Karpas-422 (cell line): ENCODE data around the gene NTHL1. TPM values are rescaled to one million over a fixed set of nuclear protein-coding genes. Genes with fewer than 3 reads are reported as not detected.

Experiments
- DNase-seq: peaks from one replicate; pipeline ENCODE4 v3.0.0-alpha.2; 2015
- H2AFZ ChIP-seq: fragments of 200-600 bp; sonication (generic); 2 replicates; pipeline ENCODE4 v1.6.1; 2014; ENCODE audit warnings: antibody characterized with exemption, low read length, mixed read lengths
- H3K27ac ChIP-seq: fragments of 200-600 bp; sonication (generic); 2 replicates; pipeline ENCODE4 v1.5.1; 2014; ENCODE audit warnings: mild to moderate bottlenecking, low read length, moderate library complexity
- H3K27me3 ChIP-seq: fragments of 200-600 bp; sonication (generic); 2 replicates; pipeline ENCODE4 v1.6.1; 2014; ENCODE audit warnings: low read length, mixed read lengths
- H3K36me3 ChIP-seq: fragments of 200-600 bp; sonication (generic); 2 replicates; pipeline ENCODE4 v1.6.1; 2014; ENCODE audit warnings: low read length, mixed read lengths; ENCODE audit not compliant: insufficient read depth
- H3K4me1 ChIP-seq: fragments of 200-600 bp; sonication (generic); 2 replicates; pipeline ENCODE4 v1.6.1; 2014; ENCODE audit warnings: mild to moderate bottlenecking, low read length, mixed read lengths
- H3K4me2 ChIP-seq: fragments of 200-600 bp; sonication (generic); 2 replicates; pipeline ENCODE4 v1.6.1; 2014; ENCODE audit warnings: low read length, low read depth, mild to moderate bottlenecking; ENCODE audit not compliant: poor library complexity, severe bottlenecking
- H3K4me3 ChIP-seq: fragments of 200-600 bp; sonication (generic); 2 replicates; pipeline ENCODE4 v1.5.1; 2014; ENCODE audit warnings: mild to moderate bottlenecking, antibody characterized with exemption, low read length, mixed read lengths
- H3K79me2 ChIP-seq: fragments of 200-600 bp; sonication (generic); 2 replicates; pipeline ENCODE4 v1.6.1; 2014; ENCODE audit warnings: mild to moderate bottlenecking, low read length, mixed read lengths
- H3K9ac ChIP-seq: fragments of 200-600 bp; sonication (generic); 2 replicates; pipeline ENCODE4 v1.6.0; 2014; ENCODE audit warnings: low read length
- H3K9me2 ChIP-seq: fragments of 200-600 bp; sonication (generic), shearing (Covaris generic); replicated peaks from 2 replicates; pipeline ENCODE4 v1.6.0; 2014; ENCODE audit warnings: mild to moderate bottlenecking, low read length, moderate library complexity; ENCODE audit not compliant: insufficient read depth
- H3K9me3 ChIP-seq: fragments of 300-700, 200-600 bp; sonication (generic); 2 replicates; pipeline ENCODE4 v1.6.1; 2014; ENCODE audit warnings: low read length, mixed read lengths
- H4K20me1 ChIP-seq: fragments of 200-600 bp; sonication (generic); 2 replicates; pipeline ENCODE4 v1.6.1; 2014; ENCODE audit warnings: mild to moderate bottlenecking, antibody characterized with exemption, low read length, low read depth; ENCODE audit not compliant: insufficient read depth
- total RNA-seq: library from RNA; depleted of rRNA; stranded (reverse); fragments of >200 nt; shearing (Covaris generic); gene quantifications from 2 replicates; pipeline ENCODE4 v1.2.3, GENCODE V29; 2014; ENCODE audit warnings: low replicate concordance

The NTHL1 gene
- total RNA-seq, 1 experiment from 2014 or later: 23.2 TPM

DNA sequence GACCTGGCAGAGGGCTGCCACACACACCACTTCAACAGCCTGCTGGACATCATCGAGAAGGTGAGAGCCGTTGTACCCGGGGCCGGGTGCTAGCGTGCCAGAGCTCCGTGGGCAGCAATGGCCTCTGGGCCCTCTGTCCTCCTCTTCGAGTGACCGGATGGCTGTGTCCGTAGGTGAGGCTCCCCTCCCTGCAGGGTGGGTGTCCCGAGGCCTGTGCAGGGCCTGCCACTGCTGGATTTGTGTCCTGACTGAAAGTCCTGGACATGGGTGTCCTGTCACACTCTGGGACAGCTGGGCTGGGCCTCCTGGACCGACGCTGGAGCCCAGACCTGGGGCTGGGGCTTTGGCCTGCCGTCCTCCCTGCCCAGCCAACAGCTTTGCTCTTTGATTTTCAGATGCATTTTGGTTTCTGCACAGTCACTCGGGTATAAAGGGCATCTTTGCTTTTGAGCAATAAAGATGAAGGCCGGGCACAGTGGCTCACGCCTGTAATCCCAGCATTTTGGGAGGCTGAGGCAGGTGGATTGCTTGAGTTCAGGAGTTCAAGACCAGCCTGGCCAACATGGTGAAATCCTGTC is 16.8 kb upstream of the NTHL1 start:
- Histone ChIP-seq H3K9me2 (no peaks in the 10 kb centered on the region), H2AFZ (no peak overlapping the region), H3K4me1 (no peaks in the 10 kb centered on the region), H3K27ac (no peak overlapping the region), H3K9ac (no peak overlapping the region), H3K9me3 (no peaks in the 10 kb centered on the region), H3K27me3 (no peaks in the 10 kb centered on the region), H3K4me2 (no peak overlapping the region), H3K79me2 (no peaks in the 10 kb centered on the region), H3K4me3 (no peak overlapping the region), H4K20me1 (no peaks in the 10 kb centered on the region), H3K36me3 (peaks cover 5% of the 10 kb centered on the region; the same call in 1 of the 2 replicates)
- DNase-seq: no peak

DNA sequence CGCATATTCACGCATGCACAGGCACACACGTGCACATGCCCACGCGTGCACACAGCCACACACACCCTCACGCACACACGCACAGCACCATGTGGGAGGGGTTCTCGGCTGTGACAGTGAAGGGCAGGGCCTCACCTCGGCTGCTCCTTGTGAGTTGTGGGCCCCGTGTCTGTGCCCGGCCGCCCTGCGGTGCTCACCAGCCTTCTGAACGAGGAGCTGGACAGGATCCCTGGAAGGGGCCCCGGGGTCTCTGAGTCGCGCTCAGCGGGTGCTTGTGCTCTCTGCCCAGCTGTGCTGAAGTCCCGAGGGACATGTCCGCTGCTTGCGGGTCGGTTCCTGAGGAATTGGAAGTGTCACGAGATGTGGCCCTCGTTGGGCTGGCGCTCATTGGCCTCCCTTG is 16.2 kb upstream of the NTHL1 start:
- Histone ChIP-seq H3K27ac (no peak overlapping the region), H3K9ac (no peak overlapping the region), H3K4me3 (no peak overlapping the region), H3K9me3 (no peaks in the 10 kb centered on the region), H3K36me3 (peaks cover 5% of the 10 kb centered on the region; the same call in 1 of the 2 replicates), H4K20me1 (no peaks in the 10 kb centered on the region), H3K9me2 (no peaks in the 10 kb centered on the region), H3K79me2 (no peaks in the 10 kb centered on the region), H3K4me1 (no peaks in the 10 kb centered on the region), H3K27me3 (no peaks in the 10 kb centered on the region), H3K4me2 (no peak overlapping the region), H2AFZ (no peak overlapping the region)
- DNase-seq: no peak

DNA sequence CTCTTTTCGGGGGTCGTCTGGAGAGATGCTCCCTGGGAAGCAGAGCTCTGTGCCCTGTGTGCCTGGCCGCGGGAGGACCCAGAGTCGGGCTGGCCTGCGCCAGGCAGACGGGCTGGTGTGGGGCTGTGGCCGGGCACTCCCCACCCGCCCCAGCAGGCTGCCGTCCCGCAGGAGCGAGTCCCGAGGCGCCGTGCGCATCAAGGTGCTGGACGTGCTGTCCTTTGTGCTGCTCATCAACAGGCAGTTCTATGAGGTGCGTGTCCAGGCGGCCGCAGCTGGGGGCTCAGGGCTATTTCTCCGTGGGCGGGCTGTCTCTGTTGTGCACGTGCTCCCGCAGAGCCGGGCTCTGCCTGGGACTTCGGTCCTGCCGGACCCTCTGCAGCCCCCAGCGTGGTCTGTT is 15.2 kb upstream of the NTHL1 start:
- Histone ChIP-seq H3K4me2 (no peak overlapping the region), H3K9me3 (no peaks in the 10 kb centered on the region), H3K9ac (no peak overlapping the region), H3K9me2 (no peaks in the 10 kb centered on the region), H3K27ac (no peak overlapping the region), H3K27me3 (no peaks in the 10 kb centered on the region), H3K79me2 (no peaks in the 10 kb centered on the region), H3K4me1 (no peaks in the 10 kb centered on the region), H4K20me1 (no peaks in the 10 kb centered on the region), H3K4me3 (no peak overlapping the region), H3K36me3 (peaks cover 5% of the 10 kb centered on the region; the same call in 1 of the 2 replicates), H2AFZ (no peak overlapping the region)
- no peak for DNase-seq

DNA sequence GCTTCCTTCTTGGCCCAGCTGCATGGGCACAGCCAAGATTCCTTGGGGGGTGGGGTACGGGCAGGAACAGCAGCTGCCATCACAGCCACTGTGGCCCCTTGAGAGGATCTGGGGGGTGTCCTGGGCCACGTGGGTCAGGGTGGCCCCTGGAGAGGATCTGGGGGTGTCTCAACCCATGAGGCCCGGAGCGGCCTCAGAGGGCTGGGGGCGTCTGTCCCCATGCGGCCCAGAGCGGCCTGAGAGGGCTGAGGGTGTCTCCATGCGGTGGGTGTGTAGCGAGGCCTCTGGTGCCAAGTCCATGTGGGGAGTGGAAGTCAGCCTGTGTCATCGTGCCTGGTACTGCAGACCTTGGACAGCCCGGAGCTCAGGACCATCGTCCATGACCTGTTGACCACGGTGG is 13.9 kb upstream of the NTHL1 start:
- Histone ChIP-seq H3K36me3 (peaks cover 5% of the 10 kb centered on the region), H3K9ac (no peak overlapping the region), H3K4me1 (no peaks in the 10 kb centered on the region), H3K4me3 (no peak overlapping the region), H3K79me2 (no peaks in the 10 kb centered on the region), H3K4me2 (no peak overlapping the region), H3K9me3 (no peaks in the 10 kb centered on the region), H3K9me2 (no peaks in the 10 kb centered on the region), H3K27me3 (no peaks in the 10 kb centered on the region), H3K27ac (no peak overlapping the region), H4K20me1 (no peaks in the 10 kb centered on the region), H2AFZ (no peak overlapping the region)
- no peak for DNase-seq

DNA sequence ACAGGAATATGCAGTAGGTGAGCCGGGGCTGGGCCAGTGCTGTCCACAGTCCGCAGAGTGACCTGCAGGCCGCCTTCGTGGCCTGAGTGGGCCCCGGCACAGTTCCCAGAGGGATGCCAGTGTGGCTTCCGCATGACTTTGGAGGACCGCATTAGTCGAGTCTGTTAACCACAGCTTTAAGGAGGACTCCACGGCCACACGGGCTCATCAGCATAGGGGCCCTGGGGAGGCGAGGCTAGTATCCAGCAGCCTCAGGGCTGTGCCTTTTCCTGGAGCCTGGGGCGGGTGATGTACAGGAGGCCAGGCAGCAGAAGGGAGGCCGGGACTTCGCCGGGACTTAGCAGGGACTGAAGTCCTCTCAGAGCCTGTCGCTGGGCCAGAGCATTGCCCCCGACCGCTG is 13.4 kb upstream of the NTHL1 start:
- Histone ChIP-seq H3K9ac (no peak overlapping the region), H3K27ac (no peak overlapping the region), H3K36me3 (peaks cover 1% of the 10 kb centered on the region), H2AFZ (no peak overlapping the region), H3K9me3 (no peaks in the 10 kb centered on the region), H3K4me2 (no peak overlapping the region), H4K20me1 (no peaks in the 10 kb centered on the region), H3K9me2 (no peaks in the 10 kb centered on the region), H3K79me2 (no peaks in the 10 kb centered on the region), H3K4me1 (no peaks in the 10 kb centered on the region), H3K27me3 (no peaks in the 10 kb centered on the region), H3K4me3 (no peak overlapping the region)
- DNase-seq: no peak

DNA sequence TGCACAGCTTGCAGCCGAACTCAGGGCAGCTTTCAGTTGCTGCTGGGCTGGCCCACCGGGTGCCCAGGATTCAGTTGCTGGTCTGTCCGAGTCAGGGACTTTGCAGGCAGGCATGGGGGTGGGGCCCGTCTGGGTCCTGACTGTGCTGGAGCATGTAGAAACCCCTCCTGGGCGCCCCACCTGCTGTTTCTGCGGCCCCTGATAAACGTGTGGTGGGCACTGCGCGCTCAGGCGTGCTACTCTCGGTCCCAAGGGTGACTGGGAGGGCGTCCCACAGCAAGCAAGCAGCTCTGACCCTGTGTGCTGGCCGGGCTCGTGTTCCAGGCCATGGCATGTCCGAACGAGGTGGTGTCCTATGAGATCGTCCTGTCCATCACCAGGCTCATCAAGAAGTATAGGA is 12.7 kb upstream of the NTHL1 start:
- no peak for DNase-seq
- no peaks in the 10 kb centered on the region for H3K9me3 ChIP-seq
- no peaks in the 10 kb centered on the region for H3K27me3 ChIP-seq
- no peak overlapping the region for H2AFZ ChIP-seq
- no peaks in the 10 kb centered on the region; the same call in 1 of the 2 replicates for H3K36me3 ChIP-seq
- no peaks in the 10 kb centered on the region for H3K4me1 ChIP-seq
- no peaks in the 10 kb centered on the region for H4K20me1 ChIP-seq
- no peak overlapping the region for H3K9ac ChIP-seq
- no peak overlapping the region for H3K4me2 ChIP-seq
- H3K79me2 ChIP-seq: no peaks in the 10 kb centered on the region
- H3K27ac ChIP-seq: no peak overlapping the region
- H3K4me3 ChIP-seq: no peak overlapping the region
- H3K9me2 ChIP-seq: no peaks in the 10 kb centered on the region

DNA sequence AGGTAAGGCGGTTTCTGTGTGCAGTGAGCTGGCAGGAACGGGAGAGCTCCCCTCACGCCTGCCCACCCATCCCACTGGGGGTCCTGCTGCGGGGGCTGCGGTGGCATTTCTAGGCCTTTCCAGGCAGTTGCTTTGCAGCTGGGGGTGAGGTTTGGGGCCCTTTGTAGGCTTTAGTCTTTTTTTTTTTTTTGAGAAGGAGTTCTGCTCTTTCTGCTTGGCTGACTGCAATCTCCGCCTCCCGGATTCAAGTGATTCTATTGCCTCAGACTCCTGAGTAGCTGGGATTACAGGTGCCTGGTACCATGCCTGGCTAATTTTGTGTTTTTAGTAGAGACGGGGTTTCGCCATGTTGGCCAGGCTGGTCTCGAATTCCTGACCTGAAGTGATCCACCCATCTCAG is 11.2 kb upstream of the NTHL1 start:
- Histone ChIP-seq H3K36me3 (no peaks in the 10 kb centered on the region; the same call in 1 of the 2 replicates), H3K9ac (no peak overlapping the region)

DNA sequence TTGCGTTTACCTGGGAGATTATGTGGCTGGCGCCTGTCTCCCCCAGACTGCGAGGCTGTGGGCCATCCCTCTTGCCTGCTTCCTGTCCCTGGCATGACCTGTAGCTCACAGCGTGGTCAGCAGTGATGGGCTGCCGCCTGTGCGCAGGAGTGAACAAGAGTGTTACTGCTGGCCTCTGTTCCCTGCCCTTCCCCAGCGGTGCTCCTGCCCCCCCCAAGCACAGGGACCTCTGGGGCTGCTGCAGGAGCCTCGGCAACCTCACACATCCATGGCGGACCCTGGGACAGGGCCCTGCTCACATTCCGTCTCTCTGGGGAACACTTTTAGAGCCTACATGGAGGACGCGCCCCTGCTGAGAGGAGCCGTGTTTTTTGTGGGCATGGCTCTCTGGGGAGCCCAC is 10.8 kb upstream of the NTHL1 start:
- Histone ChIP-seq H3K27ac (no peak overlapping the region), H3K36me3 (no peaks in the 10 kb centered on the region; the same call in 1 of the 2 replicates), H3K4me2 (no peak overlapping the region), H3K9me3 (no peaks in the 10 kb centered on the region), H3K9ac (no peak overlapping the region), H3K4me1 (no peaks in the 10 kb centered on the region), H2AFZ (no peak overlapping the region), H3K79me2 (no peaks in the 10 kb centered on the region), H3K4me3 (no peak overlapping the region), H3K9me2 (no peaks in the 10 kb centered on the region), H3K27me3 (no peaks in the 10 kb centered on the region), H4K20me1 (no peaks in the 10 kb centered on the region)
- no peak for DNase-seq

More for the DNA sequence above, 11.2 kb upstream of the NTHL1 start:
- Histone ChIP-seq H4K20me1 (no peaks in the 10 kb centered on the region), H2AFZ (no peak overlapping the region), H3K9me3 (no peaks in the 10 kb centered on the region), H3K4me1 (no peaks in the 10 kb centered on the region), H3K27me3 (no peaks in the 10 kb centered on the region), H3K9me2 (no peaks in the 10 kb centered on the region), H3K4me3 (no peak overlapping the region), H3K4me2 (no peak overlapping the region), H3K79me2 (no peaks in the 10 kb centered on the region), H3K27ac (no peak overlapping the region)
- no peak for DNase-seq
